Lower leg skin (tissue), 4 donors: Measurements from ENCODE around the gene CDH23. TPM values are rescaled to one million over a fixed set of nuclear protein-coding genes. Genes with fewer than 3 reads are reported as not detected.

Source experiments
- DNase-seq, 2 donors: peaks; one replicate each; pipeline ENCODE4 v3.0.0-alpha.2; 2019; ENCODE audit warnings: low spot score in 2 of 2
- H3K4me3 ChIP-seq: fragments of 200-600 bp; sonication (generic); 2 replicates; pipeline ENCODE4 v1.5.1; 2017; ENCODE audit warnings: mild to moderate bottlenecking, low read depth; ENCODE audit not compliant: poor library complexity, severe bottlenecking
- CTCF ChIP-seq, 3 donors: fragments of 450-650 bp; IDR thresholded peaks; one replicate each; pipeline ENCODE4 v1.5.1; 2016; ENCODE audit warnings: antibody characterized with exemption in 3 of 3, mild to moderate bottlenecking in 3 of 3, moderate library complexity in 2 of 3
- POLR2A ChIP-seq, 2 donors: fragments of 450-650 bp; IDR thresholded peaks; one replicate each; pipeline ENCODE4 v1.6.1; 2016 to 2017; ENCODE audit warnings: antibody characterized with exemption in 2 of 2, mild to moderate bottlenecking in 1 of 2, moderate library complexity in 1 of 2
- WGBS, 2 donors: methylation state at CpG; one replicate each; pipeline ENCODE4 v1.1.5; 2018; 5-methylcytosine and 5-hydroxymethylcytosine counted together
- intact Hi-C: fragments of 100-400 bp; cut with DNase I; formaldehyde crosslinking; loops from one replicate; pipeline ENCODE4 v1.15.0; 2023; ENCODE audit warnings: low total_unique reads
- total RNA-seq, 4 donors: library from RNA; depleted of rRNA; stranded (reverse); fragments of >200 nt; gene quantifications; one replicate each; pipeline ENCODE4 v1.1.0, GENCODE V29; 2016

The CDH23 gene
- total RNA-seq, 4 donors from 2014 or later = 1.7 to 9.2 (median 2.6) TPM

- 84 to 87% methylated on average over 15 to 16 of the region's 17 CpGs for WGBS, 2 donors
- TF ChIP-seq POLR2A (IDR thresholded peaks at IDR 0.05) (no peak), CTCF (IDR thresholded peaks at IDR 0.05) (no peak)
- H3K4me3 ChIP-seq = no peak overlapping the region
- DNase-seq = no peak
- intact Hi-C loops = no loop called here
Observed at GRCh38 chr10:71783917-71784678, 387.4 kb downstream of the CDH23 start.

- TF ChIP-seq POLR2A (IDR thresholded peaks at IDR 0.05) = no peak
- no peak for TF ChIP-seq CTCF (IDR thresholded peaks at IDR 0.05)
- H3K4me3 ChIP-seq = no peak overlapping the region
- WGBS, 2 donors = 93 to 96% methylated on average over 16 to 18 of the region's 18 CpGs
- DNase-seq = no peak
- intact Hi-C loops = no loop called here
Observed at GRCh38 chr10:71784679-71785272, 388.1 kb downstream of the CDH23 start.

GRCh38 chr10:71788954-71789353 lies 392.2 kb downstream of the CDH23 start:
- WGBS, 2 donors = 91 to 93% methylated on average over 8 of the region's 8 CpGs
- H3K4me3 ChIP-seq = no peak overlapping the region
- no peak for TF ChIP-seq POLR2A (IDR thresholded peaks at IDR 0.05)
- intact Hi-C loops = no loop called here
- no peak for DNase-seq

GRCh38 chr10:71789871-71790270 lies 393.2 kb downstream of the CDH23 start:
- TF ChIP-seq POLR2A (IDR thresholded peaks at IDR 0.05) = no peak
- TF ChIP-seq CTCF (IDR thresholded peaks at IDR 0.05) = no peak
- intact Hi-C loops = loop anchor here (5.0 kb wide), 1 partner anchor 1478 kb away; no protein-coding TSS in a partner anchor
- DNase-seq = no peak
- 65 to 76% methylated on average over 7 to 10 of the region's 10 CpGs for WGBS, 2 donors
- H3K4me3 ChIP-seq = no peak overlapping the region

- no peak overlapping the region for H3K4me3 ChIP-seq
- WGBS, 2 donors = 84 to 85% methylated on average over 16 to 17 of the region's 17 CpGs
- intact Hi-C loops = loop anchor here (5.0 kb wide), 1 partner anchor 1479 kb away; no protein-coding TSS in a partner anchor
- no peak for TF ChIP-seq POLR2A (IDR thresholded peaks at IDR 0.05)
- no peak for TF ChIP-seq CTCF (IDR thresholded peaks at IDR 0.05)
- no peak for DNase-seq
Observed at GRCh38 chr10:71790749-71791440, 394.2 kb downstream of the CDH23 start.

GRCh38 chr10:71795248-71795647 lies 398.5 kb downstream of the CDH23 start:
- TF ChIP-seq POLR2A (IDR thresholded peaks at IDR 0.05) (no peak), CTCF (IDR thresholded peaks at IDR 0.05) (no peak)
- 23 to 29% methylated on average over 2 of the region's 2 CpGs for WGBS, 2 donors
- intact Hi-C loops = no loop called here
- no peak for DNase-seq
- no peak overlapping the region for H3K4me3 ChIP-seq
